ENCODE results near the gene HAUS6. TPM values are rescaled to one million over a fixed set of nuclear protein-coding genes. Genes with fewer than 3 reads are reported as not detected.

HAUS6 gene
- total and polyA plus RNA-seq, 2 of the 13 experiments (the other 11 are each of a cell fraction or from before 2014, with no cell fraction given) = 9.8 to 31.1 TPM

DNA sequence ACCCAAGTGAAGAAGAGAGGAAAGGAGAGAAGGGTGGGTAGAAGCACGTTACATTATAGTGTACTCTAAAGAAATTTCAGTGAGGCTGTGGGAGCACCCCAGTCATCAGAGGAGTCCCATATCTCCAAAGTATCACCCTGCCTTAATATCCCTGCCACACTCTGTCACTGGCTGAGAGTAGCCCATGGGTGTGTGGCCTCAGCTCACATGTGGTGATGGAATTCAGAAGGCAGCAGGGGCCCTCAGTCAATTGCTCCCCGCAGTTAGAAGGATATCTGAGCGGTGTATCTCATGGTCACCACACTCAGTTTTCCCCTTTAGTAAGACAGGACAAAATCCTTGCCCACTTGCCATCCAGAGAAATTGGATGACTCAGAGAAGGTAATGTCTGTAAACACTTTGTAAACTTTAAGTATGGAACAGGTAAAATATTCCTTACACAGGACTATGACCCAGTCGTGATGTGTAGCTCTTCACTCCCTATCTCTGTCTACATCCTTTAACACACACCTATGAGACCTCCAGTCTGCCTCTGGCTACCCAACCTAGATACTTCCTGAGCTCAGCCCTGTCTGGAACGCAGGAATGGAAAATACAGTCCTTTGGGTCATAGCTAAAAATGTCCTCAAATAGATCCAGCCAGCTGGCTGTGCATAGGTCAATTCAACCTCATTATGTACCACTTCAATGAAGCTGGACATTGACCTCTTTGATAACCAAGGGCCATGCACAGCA, 48.9 kb upstream of the HAUS6 start (continued):
- TF ChIP-seq, protein P1, sequence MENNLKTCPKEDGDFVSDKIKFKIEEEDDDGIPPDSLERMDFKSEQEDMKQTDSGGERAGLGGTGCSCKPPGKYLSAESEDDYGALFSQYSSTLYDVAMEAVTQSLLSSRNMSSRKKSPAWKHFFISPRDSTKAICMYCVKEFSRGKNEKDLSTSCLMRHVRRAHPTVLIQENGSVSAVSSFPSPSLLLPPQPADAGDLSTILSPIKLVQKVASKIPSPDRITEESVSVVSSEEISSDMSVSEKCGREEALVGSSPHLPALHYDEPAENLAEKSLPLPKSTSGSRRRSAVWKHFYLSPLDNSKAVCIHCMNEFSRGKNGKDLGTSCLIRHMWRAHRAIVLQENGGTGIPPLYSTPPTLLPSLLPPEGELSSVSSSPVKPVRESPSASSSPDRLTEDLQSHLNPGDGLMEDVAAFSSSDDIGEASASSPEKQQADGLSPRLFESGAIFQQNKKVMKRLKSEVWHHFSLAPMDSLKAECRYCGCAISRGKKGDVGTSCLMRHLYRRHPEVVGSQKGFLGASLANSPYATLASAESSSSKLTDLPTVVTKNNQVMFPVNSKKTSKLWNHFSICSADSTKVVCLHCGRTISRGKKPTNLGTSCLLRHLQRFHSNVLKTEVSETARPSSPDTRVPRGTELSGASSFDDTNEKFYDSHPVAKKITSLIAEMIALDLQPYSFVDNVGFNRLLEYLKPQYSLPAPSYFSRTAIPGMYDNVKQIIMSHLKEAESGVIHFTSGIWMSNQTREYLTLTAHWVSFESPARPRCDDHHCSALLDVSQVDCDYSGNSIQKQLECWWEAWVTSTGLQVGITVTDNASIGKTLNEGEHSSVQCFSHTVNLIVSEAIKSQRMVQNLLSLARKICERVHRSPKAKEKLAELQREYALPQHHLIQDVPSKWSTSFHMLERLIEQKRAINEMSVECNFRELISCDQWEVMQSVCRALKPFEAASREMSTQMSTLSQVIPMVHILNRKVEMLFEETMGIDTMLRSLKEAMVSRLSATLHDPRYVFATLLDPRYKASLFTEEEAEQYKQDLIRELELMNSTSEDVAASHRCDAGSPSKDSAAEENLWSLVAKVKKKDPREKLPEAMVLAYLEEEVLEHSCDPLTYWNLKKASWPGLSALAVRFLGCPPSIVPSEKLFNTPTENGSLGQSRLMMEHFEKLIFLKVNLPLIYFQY (CRISPR knock-in tag; IDR thresholded peaks at IDR 0.05; ENCODE audit: borderline replicate concordance) = peak; percentile 66; the same call in 1 of the 2 replicates
- TF ChIP-seq ZFX (CRISPR knock-in tag; IDR thresholded peaks at IDR 0.05; ENCODE audit: low read depth) (peak; percentile 43; the same call in 1 of the 2 replicates), CBFB (CRISPR knock-in tag; IDR thresholded peaks at IDR 0.05) (peak; percentile 55; the same call in 1 of the 2 replicates), ZBTB42 (CRISPR knock-in tag; IDR thresholded peaks at IDR 0.05) (no peak), ZNF121 (CRISPR knock-in tag; IDR thresholded peaks at IDR 0.05) (no peak), STAG1 (CRISPR knock-in tag; IDR thresholded peaks at IDR 0.05) (peak; percentile 2; the same call in 1 of the 2 replicates), SNRNP70 (IDR thresholded peaks at IDR 0.05; ENCODE audit: low read depth, low read length) (no peak), ARNTL (CRISPR knock-in tag; IDR thresholded peaks at IDR 0.05) (peak; percentile 49; the same call in 1 of the 2 replicates), ZNF878 (CRISPR knock-in tag; IDR thresholded peaks at IDR 0.05) (no peak; the same call in 1 of the 2 replicates), ZNF354B (CRISPR knock-in tag; IDR thresholded peaks at IDR 0.05) (no peak), KDM5B (CRISPR knock-in tag; IDR thresholded peaks at IDR 0.05; ENCODE audit: borderline replicate concordance) (no peak), ETV5 (CRISPR knock-in tag; IDR thresholded peaks at IDR 0.05; ENCODE audit: borderline replicate concordance) (peak; percentile 86; the same call in 1 of the 2 replicates), PHF8 (CRISPR knock-in tag; IDR thresholded peaks at IDR 0.05) (no peak), ZSCAN30 (CRISPR knock-in tag; IDR thresholded peaks at IDR 0.05) (no peak), POLR2A (IDR thresholded peaks at IDR 0.05; ENCODE audit: insufficient read depth in 1 of 2, low read depth in 2 of 2, low read length in 2 of 2) (peak in 1 of 2 experiments; percentile 57; a peak in 2 of 4 replicates), POLR2AphosphoS2 (IDR thresholded peaks at IDR 0.05; ENCODE audit: low read depth, low read length) (no peak), ZNF264 (CRISPR knock-in tag; IDR thresholded peaks at IDR 0.05) (peak; percentile 74; the same call in 1 of the 2 replicates)
- TF ChIP-seq, protein P2, sequence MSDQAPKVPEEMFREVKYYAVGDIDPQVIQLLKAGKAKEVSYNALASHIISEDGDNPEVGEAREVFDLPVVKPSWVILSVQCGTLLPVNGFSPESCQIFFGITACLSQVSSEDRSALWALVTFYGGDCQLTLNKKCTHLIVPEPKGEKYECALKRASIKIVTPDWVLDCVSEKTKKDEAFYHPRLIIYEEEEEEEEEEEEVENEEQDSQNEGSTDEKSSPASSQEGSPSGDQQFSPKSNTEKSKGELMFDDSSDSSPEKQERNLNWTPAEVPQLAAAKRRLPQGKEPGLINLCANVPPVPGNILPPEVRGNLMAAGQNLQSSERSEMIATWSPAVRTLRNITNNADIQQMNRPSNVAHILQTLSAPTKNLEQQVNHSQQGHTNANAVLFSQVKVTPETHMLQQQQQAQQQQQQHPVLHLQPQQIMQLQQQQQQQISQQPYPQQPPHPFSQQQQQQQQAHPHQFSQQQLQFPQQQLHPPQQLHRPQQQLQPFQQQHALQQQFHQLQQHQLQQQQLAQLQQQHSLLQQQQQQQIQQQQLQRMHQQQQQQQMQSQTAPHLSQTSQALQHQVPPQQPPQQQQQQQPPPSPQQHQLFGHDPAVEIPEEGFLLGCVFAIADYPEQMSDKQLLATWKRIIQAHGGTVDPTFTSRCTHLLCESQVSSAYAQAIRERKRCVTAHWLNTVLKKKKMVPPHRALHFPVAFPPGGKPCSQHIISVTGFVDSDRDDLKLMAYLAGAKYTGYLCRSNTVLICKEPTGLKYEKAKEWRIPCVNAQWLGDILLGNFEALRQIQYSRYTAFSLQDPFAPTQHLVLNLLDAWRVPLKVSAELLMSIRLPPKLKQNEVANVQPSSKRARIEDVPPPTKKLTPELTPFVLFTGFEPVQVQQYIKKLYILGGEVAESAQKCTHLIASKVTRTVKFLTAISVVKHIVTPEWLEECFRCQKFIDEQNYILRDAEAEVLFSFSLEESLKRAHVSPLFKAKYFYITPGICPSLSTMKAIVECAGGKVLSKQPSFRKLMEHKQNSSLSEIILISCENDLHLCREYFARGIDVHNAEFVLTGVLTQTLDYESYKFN (CRISPR knock-in tag; conservative IDR thresholded peaks at IDR 0.05) = peak; percentile 98
- TF ChIP-seq, protein P3, sequence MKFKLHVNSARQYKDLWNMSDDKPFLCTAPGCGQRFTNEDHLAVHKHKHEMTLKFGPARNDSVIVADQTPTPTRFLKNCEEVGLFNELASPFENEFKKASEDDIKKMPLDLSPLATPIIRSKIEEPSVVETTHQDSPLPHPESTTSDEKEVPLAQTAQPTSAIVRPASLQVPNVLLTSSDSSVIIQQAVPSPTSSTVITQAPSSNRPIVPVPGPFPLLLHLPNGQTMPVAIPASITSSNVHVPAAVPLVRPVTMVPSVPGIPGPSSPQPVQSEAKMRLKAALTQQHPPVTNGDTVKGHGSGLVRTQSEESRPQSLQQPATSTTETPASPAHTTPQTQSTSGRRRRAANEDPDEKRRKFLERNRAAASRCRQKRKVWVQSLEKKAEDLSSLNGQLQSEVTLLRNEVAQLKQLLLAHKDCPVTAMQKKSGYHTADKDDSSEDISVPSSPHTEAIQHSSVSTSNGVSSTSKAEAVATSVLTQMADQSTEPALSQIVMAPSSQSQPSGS (CRISPR knock-in tag; IDR thresholded peaks at IDR 0.05) = peak; percentile 90
- TF ChIP-seq, protein P4, sequence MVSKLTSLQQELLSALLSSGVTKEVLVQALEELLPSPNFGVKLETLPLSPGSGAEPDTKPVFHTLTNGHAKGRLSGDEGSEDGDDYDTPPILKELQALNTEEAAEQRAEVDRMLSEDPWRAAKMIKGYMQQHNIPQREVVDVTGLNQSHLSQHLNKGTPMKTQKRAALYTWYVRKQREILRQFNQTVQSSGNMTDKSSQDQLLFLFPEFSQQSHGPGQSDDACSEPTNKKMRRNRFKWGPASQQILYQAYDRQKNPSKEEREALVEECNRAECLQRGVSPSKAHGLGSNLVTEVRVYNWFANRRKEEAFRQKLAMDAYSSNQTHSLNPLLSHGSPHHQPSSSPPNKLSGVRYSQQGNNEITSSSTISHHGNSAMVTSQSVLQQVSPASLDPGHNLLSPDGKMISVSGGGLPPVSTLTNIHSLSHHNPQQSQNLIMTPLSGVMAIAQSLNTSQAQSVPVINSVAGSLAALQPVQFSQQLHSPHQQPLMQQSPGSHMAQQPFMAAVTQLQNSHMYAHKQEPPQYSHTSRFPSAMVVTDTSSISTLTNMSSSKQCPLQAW (CRISPR knock-in tag; IDR thresholded peaks at IDR 0.05) = peak; percentile 96

Data from HepG2 (cell line).